Activated CD4-positive, CD25-positive, alpha-beta regulatory T cell treated with anti-CD3 and anti-CD28 coated beads, Interleukin-2, amount 50 U/mL, for 72 hours (primary cell): ENCODE data around the gene COQ8A.

Experiments used
- DNase-seq: peaks from one replicate; pipeline ENCODE4 v3.0.0; 2021

The COQ8A gene

GRCh38 chr1:226940029-226940805 lies at the start of gene COQ8A:
Gene COQ8A, plus strand, starts transcription at chr1:226940294. Its CDS starts 21,092 bp downstream, at chr1:226961386.
- peak; percentile 99 for DNase-seq

GRCh38 chr1:226890331-226891108 lies 49.6 kb upstream of the COQ8A start:
- DNase-seq, result no peak

GRCh38 chr1:226891346-226891745 lies 48.7 kb upstream of the COQ8A start:
- no peak for DNase-seq

GRCh38 chr1:226891846-226892523 lies 48.1 kb upstream of the COQ8A start:
- no peak for DNase-seq

GRCh38 chr1:226892524-226892875 lies 47.6 kb upstream of the COQ8A start:
- DNase-seq, result no peak

- no peak for DNase-seq
Observed at GRCh38 chr1:226893936-226894335, 46.2 kb upstream of the COQ8A start.

GRCh38 chr1:226894826-226895225 lies 45.3 kb upstream of the COQ8A start:
- no peak for DNase-seq

- DNase-seq, result no peak
Observed at GRCh38 chr1:226895644-226896043, 44.5 kb upstream of the COQ8A start.

- DNase-seq, result no peak
Observed at GRCh38 chr1:226898246-226898645, 41.8 kb upstream of the COQ8A start.

- DNase-seq, result no peak
Observed at GRCh38 chr1:226901421-226901820, 38.7 kb upstream of the COQ8A start.

- DNase-seq, result no peak
Observed at GRCh38 chr1:226902601-226903000, 37.5 kb upstream of the COQ8A start.

GRCh38 chr1:226903819-226904716 lies 36.0 kb upstream of the COQ8A start:
- DNase-seq, result no peak

- no peak for DNase-seq
Observed at GRCh38 chr1:226904772-226905171, 35.3 kb upstream of the COQ8A start.

GRCh38 chr1:226908419-226908818 lies 31.7 kb upstream of the COQ8A start:
- DNase-seq, result no peak

GRCh38 chr1:226908913-226909312 lies 31.2 kb upstream of the COQ8A start:
- DNase-seq, result no peak

GRCh38 chr1:226912587-226913176 lies 27.4 kb upstream of the COQ8A start:
- DNase-seq, result no peak

GRCh38 chr1:226915672-226915995 lies 24.5 kb upstream of the COQ8A start:
- DNase-seq, result no peak

- DNase-seq, result no peak
Observed at GRCh38 chr1:226916497-226916896, 23.6 kb upstream of the COQ8A start.

- no peak for DNase-seq
Observed at GRCh38 chr1:226919587-226919986, 20.5 kb upstream of the COQ8A start.

GRCh38 chr1:226919995-226920394 lies 20.1 kb upstream of the COQ8A start:
- no peak for DNase-seq

GRCh38 chr1:226920446-226920894 lies 19.6 kb upstream of the COQ8A start:
- no peak for DNase-seq

- no peak for DNase-seq
Observed at GRCh38 chr1:226921504-226921903, 18.6 kb upstream of the COQ8A start.
